Activated CD4-positive, alpha-beta T cell treated with anti-CD3 and anti-CD28 coated beads, Interleukin-2, amount 10 ng/mL, durations not matched to agents 7 days and 5 days (primary cell): ENCODE data around the gene ZNF556. TPM values are rescaled to one million over a fixed set of nuclear protein-coding genes. Genes with fewer than 3 reads are reported as not detected.

Experiments
- CTCF ChIA-PET: fragments of 350-600 bp; sonication (Branson Sonifier 250); formaldehyde crosslinking; loops from one replicate; lab custom pipeline; 2021; ENCODE audit warnings: antibody characterized with exemption; lab: Charles Lee
- POLR2A ChIA-PET: fragments of 350-600 bp; sonication (Branson Sonifier 250); formaldehyde crosslinking; loops from one replicate; lab custom pipeline; 2021; ENCODE audit warnings: antibody characterized with exemption; lab: Charles Lee
- DNase-seq: peaks from one replicate; pipeline ENCODE4 v3.0.0-alpha.2; 2020
- H3K27ac Mint-ChIP-seq: one replicate; pipeline ENCODE4 v1.8.0; 2021; ENCODE audit warnings: mild to moderate bottlenecking, moderate library complexity, mixed read lengths
- H3K27me3 Mint-ChIP-seq: one replicate; pipeline ENCODE4 v1.8.0; 2021; ENCODE audit warnings: mixed read lengths
- H3K36me3 Mint-ChIP-seq: one replicate; pipeline ENCODE4 v1.8.0; 2021; ENCODE audit warnings: low read depth, mixed read lengths
- H3K4me1 Mint-ChIP-seq: one replicate; pipeline ENCODE4 v1.8.0; 2021; ENCODE audit warnings: mixed read lengths
- H3K4me3 Mint-ChIP-seq: one replicate; pipeline ENCODE4 v1.8.0; 2021; ENCODE audit warnings: mild to moderate bottlenecking, moderate library complexity, mixed read lengths
- H3K9me3 Mint-ChIP-seq: one replicate; pipeline ENCODE4 v1.8.0; 2021; ENCODE audit warnings: mixed read lengths
- total RNA-seq, 2 experiments: library from RNA; stranded (reverse); gene quantifications; one replicate each; pipeline ENCODE4 v1.2.3, GENCODE V29; 2021

ZNF556 gene
- total RNA-seq, 2 experiments from 2014 or later = not detected

- DNase-seq = no peak
- peak overlapping the region; percentile 70 for H3K4me3 Mint-ChIP-seq
- H3K36me3 Mint-ChIP-seq = peaks cover 12% of the 10 kb centered on the region
- POLR2A ChIA-PET = no interaction called here
- H3K9me3 Mint-ChIP-seq = peaks cover 23% of the 10 kb centered on the region
- CTCF ChIA-PET = interaction anchor here (1.1 to 1.5 kb wide), 7 partner anchors 9 to 59 kb away, joined by 3 to 8 read pairs (median 5); partner anchors contain the start of gene ZNF57
- H3K27me3 Mint-ChIP-seq = peaks cover 5% of the 10 kb centered on the region
- H3K27ac Mint-ChIP-seq = no peak overlapping the region
- H3K4me1 Mint-ChIP-seq = peaks cover 7% of the 10 kb centered on the region
Measured at GRCh38 chr19:2841855-2842574, 25.1 kb upstream of the ZNF556 start.

- H3K27me3 Mint-ChIP-seq = peaks cover 5% of the 10 kb centered on the region
- no peak overlapping the region for H3K27ac Mint-ChIP-seq
- CTCF ChIA-PET = no interaction called here
- POLR2A ChIA-PET = no interaction called here
- H3K4me3 Mint-ChIP-seq = no peak overlapping the region
- H3K36me3 Mint-ChIP-seq = peaks cover 21% of the 10 kb centered on the region
- peaks cover 9% of the 10 kb centered on the region for H3K4me1 Mint-ChIP-seq
- DNase-seq = no peak
- H3K9me3 Mint-ChIP-seq = peaks cover 22% of the 10 kb centered on the region
Measured at GRCh38 chr19:2845107-2845506, 22.0 kb upstream of the ZNF556 start.

- Mint-ChIP-seq H3K4me1 (peaks cover 11% of the 10 kb centered on the region), H3K27me3 (peaks cover 5% of the 10 kb centered on the region), H3K9me3 (peaks cover 30% of the 10 kb centered on the region), H3K27ac (no peak overlapping the region), H3K4me3 (no peak overlapping the region), H3K36me3 (peaks cover 29% of the 10 kb centered on the region)
- ChIA-PET CTCF (no interaction called here), POLR2A (no interaction called here)
- no peak for DNase-seq
Measured at GRCh38 chr19:2846180-2846894, 20.8 kb upstream of the ZNF556 start.

- ChIA-PET POLR2A (no interaction called here), CTCF (no interaction called here)
- Mint-ChIP-seq H3K27ac (no peak overlapping the region), H3K4me1 (peaks cover 6% of the 10 kb centered on the region), H3K27me3 (peaks cover under 1% of the 10 kb centered on the region), H3K36me3 (peaks cover 38% of the 10 kb centered on the region), H3K4me3 (no peak overlapping the region), H3K9me3 (peaks cover 37% of the 10 kb centered on the region)
- DNase-seq = no peak
Measured at GRCh38 chr19:2847507-2847906, 19.6 kb upstream of the ZNF556 start.

GRCh38 chr19:2848616-2849015 lies 18.5 kb upstream of the ZNF556 start:
- no peaks in the 10 kb centered on the region for H3K27me3 Mint-ChIP-seq

GRCh38 chr19:2850256-2850925 lies 16.7 kb upstream of the ZNF556 start:
- peaks cover 57% of the 10 kb centered on the region for H3K9me3 Mint-ChIP-seq
- H3K27ac Mint-ChIP-seq = no peak overlapping the region
- POLR2A ChIA-PET = no interaction called here

More at GRCh38 chr19:2848616-2849015, 18.5 kb upstream of the ZNF556 start:
- POLR2A ChIA-PET = interaction anchor here (0.7 kb wide), 1 partner anchor 1856 kb away, joined by 3 read pairs; no protein-coding TSS in a partner anchor
- H3K4me1 Mint-ChIP-seq = peaks cover 4% of the 10 kb centered on the region
- H3K27ac Mint-ChIP-seq = no peak overlapping the region
- CTCF ChIA-PET = interaction anchor here (0.7 kb wide), 1 partner anchor 12 kb away, joined by 3 read pairs; no protein-coding TSS in a partner anchor
- peaks cover 44% of the 10 kb centered on the region for H3K36me3 Mint-ChIP-seq
- DNase-seq = no peak
- peaks cover 48% of the 10 kb centered on the region for H3K9me3 Mint-ChIP-seq
- no peak overlapping the region for H3K4me3 Mint-ChIP-seq

GRCh38 chr19:2852598-2852997 lies 14.5 kb upstream of the ZNF556 start:
- DNase-seq = no peak
- peaks cover 16% of the 10 kb centered on the region for H3K4me1 Mint-ChIP-seq
- ChIA-PET CTCF (no interaction called here), POLR2A (no interaction called here)
- peaks cover 61% of the 10 kb centered on the region for H3K9me3 Mint-ChIP-seq
- H3K4me3 Mint-ChIP-seq = no peak overlapping the region
- H3K27me3 Mint-ChIP-seq = no peaks in the 10 kb centered on the region
- H3K27ac Mint-ChIP-seq = no peak overlapping the region
- H3K36me3 Mint-ChIP-seq = peaks cover 58% of the 10 kb centered on the region

More at GRCh38 chr19:2850256-2850925, 16.7 kb upstream of the ZNF556 start:
- no peaks in the 10 kb centered on the region for H3K27me3 Mint-ChIP-seq
- H3K36me3 Mint-ChIP-seq = peaks cover 57% of the 10 kb centered on the region
- CTCF ChIA-PET = interaction anchor here (0.7 to 1.2 kb wide), 2 partner anchors 9 to 37 kb away, joined by 3 to 5 read pairs; partner anchors contain the start of gene ZNF555
- DNase-seq = no peak
- H3K4me3 Mint-ChIP-seq = no peak overlapping the region
- H3K4me1 Mint-ChIP-seq = peaks cover 4% of the 10 kb centered on the region

- ChIA-PET POLR2A (no interaction called here), CTCF (no interaction called here)
- H3K36me3 Mint-ChIP-seq = peaks cover 58% of the 10 kb centered on the region
- no peaks in the 10 kb centered on the region for H3K27me3 Mint-ChIP-seq
- no peak overlapping the region for H3K27ac Mint-ChIP-seq
- peaks cover 60% of the 10 kb centered on the region for H3K9me3 Mint-ChIP-seq
- DNase-seq = no peak
- H3K4me1 Mint-ChIP-seq = peaks cover 16% of the 10 kb centered on the region
- no peak overlapping the region for H3K4me3 Mint-ChIP-seq
Measured at GRCh38 chr19:2853015-2853606, 14.0 kb upstream of the ZNF556 start.

- Mint-ChIP-seq H3K27me3 (no peaks in the 10 kb centered on the region), H3K4me3 (no peak overlapping the region), H3K4me1 (peaks cover 16% of the 10 kb centered on the region), H3K9me3 (peaks cover 70% of the 10 kb centered on the region), H3K27ac (no peak overlapping the region), H3K36me3 (peaks cover 57% of the 10 kb centered on the region)
- DNase-seq = no peak
- CTCF ChIA-PET = interaction anchor here (2.3 to 2.5 kb wide), 2 partner anchors 11 to 13 kb away, joined by 6 to 8 read pairs; partner anchors contain the start of gene ZNF555
- POLR2A ChIA-PET = no interaction called here
Measured at GRCh38 chr19:2854849-2855248, 12.3 kb upstream of the ZNF556 start.

GRCh38 chr19:2856457-2857050 lies 10.6 kb upstream of the ZNF556 start:
- no peaks in the 10 kb centered on the region for H3K27me3 Mint-ChIP-seq
- ChIA-PET CTCF (interaction anchor here (1.3 to 2.3 kb wide), 2 partner anchors 13 to 16 kb away, joined by 5 to 6 read pairs; partner anchors contain the start of gene ZNF555), POLR2A (no interaction called here)
- no peak for DNase-seq
- peaks cover 12% of the 10 kb centered on the region for H3K4me1 Mint-ChIP-seq
- no peak overlapping the region for H3K27ac Mint-ChIP-seq
- H3K36me3 Mint-ChIP-seq = peaks cover 41% of the 10 kb centered on the region
- no peak overlapping the region for H3K4me3 Mint-ChIP-seq
- H3K9me3 Mint-ChIP-seq = peaks cover 60% of the 10 kb centered on the region

- Mint-ChIP-seq H3K27ac (no peak overlapping the region), H3K4me3 (no peak overlapping the region), H3K27me3 (no peaks in the 10 kb centered on the region), H3K36me3 (peaks cover 20% of the 10 kb centered on the region), H3K9me3 (peaks cover 45% of the 10 kb centered on the region), H3K4me1 (peaks cover 12% of the 10 kb centered on the region)
- ChIA-PET CTCF (interaction anchor here (1.6 kb wide), 1 partner anchor 11 kb away, joined by 3 read pairs; no protein-coding TSS in a partner anchor), POLR2A (no interaction called here)
- no peak for DNase-seq
Measured at GRCh38 chr19:2858864-2859263, 8.3 kb upstream of the ZNF556 start.

- no peak for DNase-seq
- H3K4me3 Mint-ChIP-seq = no peak overlapping the region
- ChIA-PET POLR2A (no interaction called here), CTCF (no interaction called here)
- peaks cover 21% of the 10 kb centered on the region for H3K9me3 Mint-ChIP-seq
- no peaks in the 10 kb centered on the region for H3K4me1 Mint-ChIP-seq
- no peaks in the 10 kb centered on the region for H3K36me3 Mint-ChIP-seq
- no peak overlapping the region for H3K27ac Mint-ChIP-seq
- H3K27me3 Mint-ChIP-seq = no peaks in the 10 kb centered on the region
Measured at GRCh38 chr19:2863816-2864215, 3.3 kb upstream of the ZNF556 start.
